ENCODE data around the gene CNTNAP4. TPM values are rescaled to one million over a fixed set of nuclear protein-coding genes. Genes with fewer than 3 reads are reported as not detected.
A peak's percentile ranks its signal among the peaks of the same experiment; 100 is the strongest.

The CNTNAP4 gene
- polyA plus RNA-seq, 1 of the 3 experiments (the other 2 are of a cell fraction), result not detected

- Histone ChIP-seq H3K4me1 (ENCODE audit: control insufficient read depth in 1 of 2, insufficient read depth in 2 of 2, low read depth in 1 of 2, low read length in 1 of 2) (no peaks in the 10 kb centered on the region), H4K20me1 (ENCODE audit: insufficient read depth) (no peaks in the 10 kb centered on the region), H3K27me3 (ENCODE audit: insufficient read depth) (no peaks in the 10 kb centered on the region), H3K9ac (no peak overlapping the region), H3K27ac (ENCODE audit: low read depth in 2 of 2, low read length in 1 of 2) (no peak overlapping the region), H3K4me3 (ENCODE audit: low read depth in 2 of 2, low read length in 1 of 2) (no peak overlapping the region), H3K9me3 (no peaks in the 10 kb centered on the region), H3K9me2 (no peaks in the 10 kb centered on the region), H3F3A (replicated peaks; ENCODE audit: insufficient read depth) (no peaks in the 10 kb centered on the region), H3K36me3 (replicated peaks in 1 of 2; ENCODE audit: control insufficient read depth in 1 of 2, insufficient read depth in 2 of 2, low read length in 1 of 2) (no peaks in the 10 kb centered on the region), H2AFZ (ENCODE audit: low read depth) (0 out of 2 replicates have a peak overlapping the region, but pooled peaks have one; percentile 11), H3K79me2 (ENCODE audit: insufficient read depth) (no peaks in the 10 kb centered on the region), H3K4me2 (no peak overlapping the region)
- CTCF ChIA-PET, result no interaction called here
- DNase-seq, result no peak
- POLR2A ChIA-PET, result no interaction called here
- TF ChIP-seq SIN3A (IDR thresholded peaks at IDR 0.05; ENCODE audit: borderline replicate concordance, low read depth, low read length) (no peak), NFIC (IDR thresholded peaks at IDR 0.05; ENCODE audit: borderline replicate concordance) (no peak), NRF1 (IDR thresholded peaks at IDR 0.05; ENCODE audit: low read depth, low read length) (no peak), RXRA (IDR thresholded peaks at IDR 0.05; ENCODE audit: borderline replicate concordance, low read depth) (no peak), EP300 (IDR thresholded peaks at IDR 0.05; ENCODE audit: borderline replicate concordance in 1 of 2, low read depth in 1 of 2, low read length in 1 of 2) (no peak), PBX3 (IDR thresholded peaks at IDR 0.05) (no peak), USF1 (IDR thresholded peaks at IDR 0.05; ENCODE audit: borderline replicate concordance, low read depth) (no peak)
- 24% methylated on average over 3 of the region's 3 CpGs for WGBS (ENCODE audit: low lambda C conversion rate)
These were observed 262.4 kb downstream of the CNTNAP4 start for GRCh38 chr16:76539609-76540008.

GRCh38 chr16:76541070-76541469 lies 263.9 kb downstream of the CNTNAP4 start:
- Histone ChIP-seq H3K27me3 (ENCODE audit: insufficient read depth) (no peaks in the 10 kb centered on the region), H3K27ac (ENCODE audit: low read depth in 2 of 2, low read length in 1 of 2) (no peak overlapping the region), H3K9me2 (no peaks in the 10 kb centered on the region), H3K9ac (no peak overlapping the region), H3F3A (replicated peaks; ENCODE audit: insufficient read depth) (no peaks in the 10 kb centered on the region), H3K4me2 (no peak overlapping the region), H3K79me2 (ENCODE audit: insufficient read depth) (no peaks in the 10 kb centered on the region), H3K9me3 (no peaks in the 10 kb centered on the region), H3K4me1 (ENCODE audit: control insufficient read depth in 1 of 2, insufficient read depth in 2 of 2, low read depth in 1 of 2, low read length in 1 of 2) (no peaks in the 10 kb centered on the region), H2AFZ (ENCODE audit: low read depth) (no peak overlapping the region), H3K36me3 (replicated peaks in 1 of 2; ENCODE audit: control insufficient read depth in 1 of 2, insufficient read depth in 2 of 2, low read length in 1 of 2) (no peaks in the 10 kb centered on the region), H3K4me3 (ENCODE audit: low read depth in 2 of 2, low read length in 1 of 2) (no peak overlapping the region), H4K20me1 (ENCODE audit: insufficient read depth) (no peaks in the 10 kb centered on the region)
- 42% methylated on average over 1 of the region's 1 CpG for WGBS (ENCODE audit: low lambda C conversion rate)
- DNase-seq, result no peak
- TF ChIP-seq FOXM1 (IDR thresholded peaks at IDR 0.05; ENCODE audit: low read depth), result no peak
- no peak for TF ChIP-seq CTCF (IDR thresholded peaks at IDR 0.05)
- ChIA-PET CTCF (interaction anchor here (1.2 kb wide), 1 partner anchor 10 kb away, joined by 3 read pairs; no protein-coding TSS in a partner anchor), POLR2A (no interaction called here)

Measured in SK-N-SH (cell line).